Prostate gland (tissue), 2 donors: ENCODE data around the gene MDC1.

ENCODE experiments used
- CTCF ChIP-seq, 4 experiments: fragments of 200-600 bp in 2 of 4; fragments of 450-650 bp in 2 of 4; sonication (generic) in 2 of 4; IDR thresholded peaks; 1 replicate in 3 of 4; 2 replicates in 1 of 4; pipeline ENCODE4 v1.5.1; 2016 to 2019; ENCODE audit warnings: antibody characterized with exemption in 4 of 4, mild to moderate bottlenecking in 2 of 4, moderate library complexity in 2 of 4
- POLR2A ChIP-seq: fragments of 450-650 bp; IDR thresholded peaks from one replicate; pipeline ENCODE4 v1.6.1; 2016; ENCODE audit warnings: antibody characterized with exemption, mild to moderate bottlenecking
- POLR2AphosphoS5 ChIP-seq: sonication (generic); formaldehyde crosslinking; IDR thresholded peaks from one replicate; pipeline ENCODE4 v1.6.1; 2017; ENCODE audit warnings: antibody characterized with exemption

DNA sequence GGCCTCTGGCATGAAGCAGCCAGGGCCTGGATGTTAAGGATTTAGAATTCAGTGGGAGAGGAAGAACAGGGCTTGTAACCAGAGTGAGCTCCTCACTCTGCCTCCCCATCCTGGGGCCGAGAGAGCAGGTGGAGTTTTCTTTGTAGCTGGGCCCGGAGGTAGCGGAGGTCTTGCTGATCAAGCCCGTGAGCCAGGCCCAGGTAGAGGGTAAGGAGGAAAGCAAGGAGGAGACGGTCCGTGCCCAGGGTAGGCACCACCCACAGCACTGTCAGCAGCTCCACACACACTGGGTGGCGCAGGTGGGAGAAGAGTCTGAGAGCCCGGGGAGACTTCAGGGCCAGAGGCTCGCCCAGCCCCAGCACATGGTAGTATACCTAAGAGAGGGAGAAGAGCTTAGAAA, 28.5 kb downstream of the MDC1 start:
- no peak for TF ChIP-seq CTCF (IDR thresholded peaks at IDR 0.05)
- TF ChIP-seq POLR2A, result no peak
- no peak for TF ChIP-seq POLR2AphosphoS5
